Measurements from ENCODE around the gene S1PR5.
"Not testable (repeated sequence)": the region's sequence is repeated elsewhere in the genome, so short reads cannot be mapped to it uniquely, and the experiment has no call there.

Gene S1PR5

GRCh38 chr19:10554760-10555609 lies 37.7 kb upstream of the S1PR5 start:
- H3K27ac ChIP-seq = peak overlapping the region; percentile 99
- peak overlapping the region; percentile 86 for H3K4me2 ChIP-seq
- TF ChIP-seq Cebpa-rat (IDR thresholded peaks at IDR 0.05) = no peak
- no peaks in the 10 kb centered on the region for H4K20me1 ChIP-seq
- no peaks in the 10 kb centered on the region for H3K27me3 ChIP-seq
- peaks cover 77% of the 10 kb centered on the region for H3K4me1 ChIP-seq
- peak overlapping the region; percentile 85 for H3K9ac ChIP-seq
- no peaks in the 10 kb centered on the region for H3K9me3 ChIP-seq
- peak overlapping the region; percentile 16; the same call in 1 of the 2 replicates for H3K4me3 ChIP-seq
- peaks cover 92% of the 10 kb centered on the region for H3K36me3 ChIP-seq

- no peak for TF ChIP-seq Cebpa-rat (IDR thresholded peaks at IDR 0.05)
- peak overlapping the region; percentile 85 for H3K9ac ChIP-seq
These were observed 36.7 kb upstream of the S1PR5 start for GRCh38 chr19:10553943-10554381.

GRCh38 chr19:10553087-10553667 lies 35.9 kb upstream of the S1PR5 start:
- Histone ChIP-seq H3K27ac (peak overlapping the region; percentile 99), H3K4me1 (peaks cover 79% of the 10 kb centered on the region), H4K20me1 (0 out of 2 replicates have a peak, but pooled peaks cover 8% of the 10 kb centered on the region), H3K27me3 (no peaks in the 10 kb centered on the region), H3K36me3 (peaks cover 92% of the 10 kb centered on the region), H3K9me3 (no peaks in the 10 kb centered on the region), H3K4me3 (peak overlapping the region; percentile 16), H3K4me2 (peak overlapping the region; percentile 86), H3K9ac (peak overlapping the region; percentile 85)
- TF ChIP-seq Cebpa-rat (IDR thresholded peaks at IDR 0.05) = 0 out of 2 replicates have a peak, but pooled peaks have one; percentile 26

More at GRCh38 chr19:10553943-10554381, 36.7 kb upstream of the S1PR5 start:
- H3K36me3 ChIP-seq = peaks cover 92% of the 10 kb centered on the region
- peaks cover 79% of the 10 kb centered on the region for H3K4me1 ChIP-seq
- no peaks in the 10 kb centered on the region for H3K9me3 ChIP-seq
- H3K27me3 ChIP-seq = no peaks in the 10 kb centered on the region
- peak overlapping the region; percentile 99 for H3K27ac ChIP-seq
- H4K20me1 ChIP-seq = 0 out of 2 replicates have a peak, but pooled peaks cover under 1% of the 10 kb centered on the region
- peak overlapping the region; percentile 16 for H3K4me3 ChIP-seq
- peak overlapping the region; percentile 86 for H3K4me2 ChIP-seq

DNA sequence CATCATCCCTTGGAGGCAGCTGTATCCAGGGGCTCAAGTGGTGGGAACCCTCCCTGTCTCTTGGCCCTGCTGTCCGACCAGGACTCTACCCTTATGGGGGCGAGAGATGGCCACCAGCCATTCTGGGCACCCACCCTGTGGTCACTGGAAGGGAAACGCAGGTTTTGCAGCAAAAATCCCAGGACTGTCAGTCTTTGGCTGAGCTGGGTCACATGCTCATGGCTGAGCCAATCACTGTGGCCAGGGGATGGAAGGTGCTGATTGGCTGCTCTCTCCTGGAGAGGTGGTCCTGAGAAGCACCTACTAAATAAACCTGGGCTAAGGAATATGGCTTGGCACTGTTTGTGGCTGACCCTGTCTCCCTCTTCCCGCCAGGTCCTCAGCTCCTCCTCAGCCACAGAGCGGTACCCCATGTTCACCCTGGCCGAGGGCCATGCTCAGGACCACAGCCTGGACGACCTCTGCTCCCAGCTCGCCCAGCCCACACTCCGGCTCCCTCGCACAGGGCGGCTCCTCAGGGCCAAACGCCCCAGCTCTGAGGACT lies 35.3 kb upstream of the S1PR5 start:
- 0 out of 2 replicates have a peak, but pooled peaks cover 9% of the 10 kb centered on the region for H4K20me1 ChIP-seq
- peaks cover 92% of the 10 kb centered on the region for H3K36me3 ChIP-seq
- peak overlapping the region; percentile 16 for H3K4me3 ChIP-seq
- H3K9ac ChIP-seq = peak overlapping the region; percentile 85
- peak overlapping the region; percentile 99 for H3K27ac ChIP-seq
- H3K4me2 ChIP-seq = peak overlapping the region; percentile 86
- no peaks in the 10 kb centered on the region for H3K27me3 ChIP-seq
- peaks cover 73% of the 10 kb centered on the region for H3K4me1 ChIP-seq
- no peak for TF ChIP-seq Cebpa-rat (IDR thresholded peaks at IDR 0.05)
- H3K9me3 ChIP-seq = no peaks in the 10 kb centered on the region

DNA sequence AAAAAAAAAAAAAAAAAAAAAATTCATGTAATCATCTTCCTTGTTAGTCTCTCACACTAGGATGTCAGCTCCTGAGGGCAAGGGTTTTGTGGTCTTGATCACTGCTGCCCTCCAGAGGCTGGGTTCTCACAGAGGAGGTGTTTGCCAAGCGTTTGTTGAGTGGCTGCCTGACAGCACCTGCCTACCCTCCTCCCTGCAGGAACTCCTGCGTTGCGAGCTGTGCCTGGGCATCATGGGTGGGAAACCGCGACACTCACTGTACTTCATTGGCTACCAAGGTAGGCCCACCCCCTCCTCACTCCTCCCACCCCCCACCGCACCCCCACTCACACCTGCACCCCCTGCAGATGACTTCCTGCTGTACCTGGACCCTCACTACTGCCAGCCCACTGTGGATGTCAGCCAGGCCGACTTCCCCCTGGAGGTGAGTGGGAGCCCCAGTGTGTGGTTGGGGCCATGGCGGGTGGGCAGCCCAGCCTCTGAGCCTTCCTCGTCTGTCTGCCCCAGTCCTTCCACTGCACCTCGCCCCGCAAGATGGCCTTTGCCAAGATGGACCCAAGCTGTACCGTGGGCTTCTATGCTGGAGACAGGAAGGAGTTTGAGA lies 34.6 kb upstream of the S1PR5 start:
- Histone ChIP-seq H3K4me1 (peaks cover 65% of the 10 kb centered on the region), H3K4me3 (peak overlapping the region; percentile 16; the same call in 1 of the 2 replicates), H3K9ac (peak overlapping the region; percentile 85; the same call in 1 of the 2 replicates), H3K27me3 (no peaks in the 10 kb centered on the region), H3K27ac (peak overlapping the region; percentile 99), H3K36me3 (peaks cover 92% of the 10 kb centered on the region), H3K4me2 (peak overlapping the region; percentile 86), H4K20me1 (peaks cover 14% of the 10 kb centered on the region; the same call in 1 of the 2 replicates), H3K9me3 (no peaks in the 10 kb centered on the region)
- TF ChIP-seq Cebpa-rat (IDR thresholded peaks at IDR 0.05) = no peak

- Histone ChIP-seq H3K36me3 (peaks cover 92% of the 10 kb centered on the region), H4K20me1 (peaks cover 21% of the 10 kb centered on the region; the same call in 1 of the 2 replicates)
These were observed 33.8 kb upstream of the S1PR5 start for GRCh38 chr19:10551006-10551405.

DNA sequence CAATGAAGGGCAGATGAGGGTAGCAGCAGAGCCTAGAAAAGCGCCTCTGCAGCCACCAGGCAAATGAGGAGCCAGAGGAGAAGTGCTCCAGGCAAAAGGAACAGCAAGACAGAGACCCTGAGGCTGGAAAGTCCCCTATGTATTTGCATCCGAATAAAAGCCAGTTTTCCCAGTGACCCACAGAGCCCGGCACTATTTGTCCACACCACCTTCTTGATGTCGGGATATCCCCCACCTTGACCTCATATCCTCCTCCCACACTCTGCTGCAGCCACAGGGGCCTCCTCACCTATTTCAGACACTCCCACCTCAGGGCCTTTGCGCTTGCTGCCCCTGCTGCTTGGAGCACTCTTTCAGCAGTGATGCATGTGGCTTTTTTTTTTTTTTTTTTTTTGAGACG lies 33.1 kb upstream of the S1PR5 start:
- Histone ChIP-seq H3K27me3 (no peaks in the 10 kb centered on the region), H3K4me2 (no peak overlapping the region), H4K20me1 (peaks cover 28% of the 10 kb centered on the region; the same call in 1 of the 2 replicates), H3K9me3 (no peaks in the 10 kb centered on the region), H3K4me1 (peaks cover 58% of the 10 kb centered on the region), H3K36me3 (peaks cover 92% of the 10 kb centered on the region), H3K9ac (no peak overlapping the region), H3K27ac (0 out of 2 replicates have a peak overlapping the region, but pooled peaks have one; percentile 2), H3K4me3 (no peak overlapping the region)
- no peak for TF ChIP-seq Cebpa-rat (IDR thresholded peaks at IDR 0.05)

More at GRCh38 chr19:10551006-10551405, 33.8 kb upstream of the S1PR5 start:
- H3K27ac ChIP-seq = peak overlapping the region; percentile 38; the same call in 1 of the 2 replicates
- H3K27me3 ChIP-seq, H3K4me3 ChIP-seq, H3K9me3 ChIP-seq, H3K4me2 ChIP-seq, H3K9ac ChIP-seq: not testable (repeated sequence)
- peaks cover 58% of the 10 kb centered on the region for H3K4me1 ChIP-seq

GRCh38 chr19:10549733-10550132 lies 32.5 kb upstream of the S1PR5 start:
- no peak overlapping the region for H3K4me3 ChIP-seq
- no peak overlapping the region for H3K9ac ChIP-seq
- no peak overlapping the region for H3K4me2 ChIP-seq
- peaks cover 34% of the 10 kb centered on the region; the same call in 1 of the 2 replicates for H4K20me1 ChIP-seq
- no peak for TF ChIP-seq Cebpa-rat (IDR thresholded peaks at IDR 0.05)
- no peaks in the 10 kb centered on the region for H3K9me3 ChIP-seq
- peaks cover 58% of the 10 kb centered on the region for H3K4me1 ChIP-seq
- peaks cover 88% of the 10 kb centered on the region for H3K36me3 ChIP-seq
- no peaks in the 10 kb centered on the region for H3K27me3 ChIP-seq
- no peak overlapping the region for H3K27ac ChIP-seq

DNA sequence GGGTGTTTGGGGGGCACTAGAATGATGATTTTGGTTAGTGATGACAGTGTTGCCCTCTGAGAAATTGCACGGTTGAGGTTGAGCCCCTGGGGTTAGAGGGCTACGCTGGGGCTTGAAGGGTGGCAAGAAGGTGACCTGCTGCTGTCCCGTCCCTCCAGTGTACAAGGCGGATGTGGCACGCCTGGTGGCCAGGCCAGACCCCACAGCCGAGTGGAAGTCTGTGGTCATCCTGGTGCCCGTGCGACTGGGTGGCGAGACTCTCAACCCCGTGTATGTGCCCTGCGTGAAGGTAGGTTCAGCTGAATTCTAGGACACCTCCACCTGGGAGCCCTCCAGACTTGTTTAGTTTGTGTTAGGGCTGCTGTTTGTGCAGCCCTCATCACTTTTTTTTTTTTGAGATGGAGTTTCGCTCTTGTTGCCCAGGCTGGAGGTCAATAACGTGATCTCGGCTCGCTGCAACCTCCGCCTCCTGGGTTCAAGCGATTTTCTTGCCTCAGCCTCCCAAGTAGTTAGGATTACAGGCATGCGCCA lies 31.6 kb upstream of the S1PR5 start:
- no peak overlapping the region for H3K9ac ChIP-seq
- no peaks in the 10 kb centered on the region for H3K9me3 ChIP-seq
- TF ChIP-seq Cebpa-rat (IDR thresholded peaks at IDR 0.05) = no peak
- no peaks in the 10 kb centered on the region for H3K27me3 ChIP-seq
- H4K20me1 ChIP-seq = peaks cover 39% of the 10 kb centered on the region; the same call in 1 of the 2 replicates
- peaks cover 83% of the 10 kb centered on the region for H3K36me3 ChIP-seq
- H3K4me1 ChIP-seq = peaks cover 55% of the 10 kb centered on the region
- no peak overlapping the region for H3K4me3 ChIP-seq
- H3K4me2 ChIP-seq = no peak overlapping the region
- no peak overlapping the region for H3K27ac ChIP-seq
